ENCODE data around the gene ZCCHC2.

Gene ZCCHC2

GRCh38 chr18:62523631-62524439, 1.0 kb downstream of the ZCCHC2 start:
- H3K4me1 ChIP-seq (ENCODE audit: insufficient read depth, low read length, severe bottlenecking) = peaks cover 32% of the 10 kb centered on the region
- H3K9ac ChIP-seq (ENCODE audit: low read length) = peak overlapping the region; percentile 86
- peaks cover 21% of the 10 kb centered on the region for H3K79me2 ChIP-seq (ENCODE audit: insufficient read depth, low read length)
- peak overlapping the region; percentile 93 for H3K4me2 ChIP-seq (ENCODE audit: low read length)
- H3K36me3 ChIP-seq (ENCODE audit: insufficient read depth, low read length) = no peaks in the 10 kb centered on the region; the same call in 1 of the 2 replicates
- no peaks in the 10 kb centered on the region for H3F3A ChIP-seq (ENCODE audit: insufficient read depth, low read length)
- H3K4me3 ChIP-seq (ENCODE audit: low read depth, low read length, poor library complexity, severe bottlenecking) = peak overlapping the region; percentile 74
- H3K27ac ChIP-seq (ENCODE audit: low read depth, low read length, poor library complexity, severe bottlenecking) = peak overlapping the region; percentile 76
- H3K9me2 ChIP-seq (ENCODE audit: low read depth, low read length) = no peaks in the 10 kb centered on the region
- TF ChIP-seq CTCF (IDR thresholded peaks at IDR 0.05; ENCODE audit: low read length) (no peak), EZH2 (IDR thresholded peaks at IDR 0.05; ENCODE audit: borderline replicate concordance, low read length) (no peak)
- H4K20me1 ChIP-seq (ENCODE audit: insufficient read depth, low read length) = no peaks in the 10 kb centered on the region
- H2AFZ ChIP-seq (ENCODE audit: low read length) = no peak overlapping the region
- no peaks in the 10 kb centered on the region for H3K9me3 ChIP-seq (ENCODE audit: low read length)
- H3K27me3 ChIP-seq (ENCODE audit: insufficient read depth, low read length) = no peaks in the 10 kb centered on the region; the same call in 1 of the 2 replicates

DNA sequence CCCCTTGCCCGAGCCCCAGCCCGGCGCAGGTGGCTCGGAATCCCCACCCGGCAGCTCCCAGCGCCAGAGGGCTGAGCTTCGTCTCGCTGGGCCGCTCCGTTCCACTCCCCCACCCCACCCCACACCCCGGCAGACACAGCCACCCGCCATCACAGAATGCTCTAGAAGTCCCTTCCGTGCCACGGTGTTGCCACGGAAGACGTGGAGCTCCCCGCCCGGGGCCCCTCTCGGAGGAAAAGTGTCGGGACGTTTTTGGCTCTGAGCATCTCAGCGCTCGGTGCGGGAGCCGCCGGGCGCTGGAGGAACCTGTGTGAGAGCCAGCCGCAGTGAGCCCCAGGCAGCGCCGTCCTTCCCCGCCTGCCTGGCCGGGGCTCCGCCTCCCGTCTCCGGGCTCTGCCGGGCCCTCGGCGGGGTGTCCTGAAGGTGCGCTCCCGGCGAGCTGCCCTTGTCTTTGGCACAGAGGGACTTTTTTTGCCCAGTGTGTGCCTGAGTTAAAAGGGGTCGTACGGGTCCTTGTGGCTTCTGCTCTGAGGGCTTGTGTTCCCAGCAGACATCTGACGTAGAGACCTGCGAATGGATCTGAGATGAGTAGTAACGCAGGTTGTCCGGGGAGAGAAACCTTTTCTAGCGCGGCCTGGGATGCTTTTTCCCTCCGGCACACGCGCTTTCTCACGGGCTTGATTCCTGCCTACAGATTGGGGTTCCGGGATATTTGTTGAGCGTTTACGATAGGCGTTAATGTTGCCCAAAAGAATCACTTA, 1.8 kb downstream of the ZCCHC2 start:
- peaks cover 40% of the 10 kb centered on the region for H3K4me1 ChIP-seq (ENCODE audit: insufficient read depth, low read length, severe bottlenecking)
- H3K27ac ChIP-seq (ENCODE audit: low read depth, low read length, poor library complexity, severe bottlenecking) = peak overlapping the region; percentile 76
- TF ChIP-seq CTCF (IDR thresholded peaks at IDR 0.05; ENCODE audit: low read length) (no peak), EZH2 (IDR thresholded peaks at IDR 0.05; ENCODE audit: borderline replicate concordance, low read length) (no peak)
- H2AFZ ChIP-seq (ENCODE audit: low read length) = no peak overlapping the region
- H4K20me1 ChIP-seq (ENCODE audit: insufficient read depth, low read length) = no peaks in the 10 kb centered on the region
- H3K36me3 ChIP-seq (ENCODE audit: insufficient read depth, low read length) = no peaks in the 10 kb centered on the region; the same call in 1 of the 2 replicates
- peak overlapping the region; percentile 74 for H3K4me3 ChIP-seq (ENCODE audit: low read depth, low read length, poor library complexity, severe bottlenecking)
- H3K27me3 ChIP-seq (ENCODE audit: insufficient read depth, low read length) = no peaks in the 10 kb centered on the region; the same call in 1 of the 2 replicates
- H3K79me2 ChIP-seq (ENCODE audit: insufficient read depth, low read length) = peaks cover 26% of the 10 kb centered on the region
- H3F3A ChIP-seq (ENCODE audit: insufficient read depth, low read length) = no peaks in the 10 kb centered on the region
- H3K9ac ChIP-seq (ENCODE audit: low read length) = peak overlapping the region; percentile 86
- peak overlapping the region; percentile 93 for H3K4me2 ChIP-seq (ENCODE audit: low read length)
- H3K9me3 ChIP-seq (ENCODE audit: low read length) = no peaks in the 10 kb centered on the region
- no peaks in the 10 kb centered on the region for H3K9me2 ChIP-seq (ENCODE audit: low read depth, low read length)

DNA sequence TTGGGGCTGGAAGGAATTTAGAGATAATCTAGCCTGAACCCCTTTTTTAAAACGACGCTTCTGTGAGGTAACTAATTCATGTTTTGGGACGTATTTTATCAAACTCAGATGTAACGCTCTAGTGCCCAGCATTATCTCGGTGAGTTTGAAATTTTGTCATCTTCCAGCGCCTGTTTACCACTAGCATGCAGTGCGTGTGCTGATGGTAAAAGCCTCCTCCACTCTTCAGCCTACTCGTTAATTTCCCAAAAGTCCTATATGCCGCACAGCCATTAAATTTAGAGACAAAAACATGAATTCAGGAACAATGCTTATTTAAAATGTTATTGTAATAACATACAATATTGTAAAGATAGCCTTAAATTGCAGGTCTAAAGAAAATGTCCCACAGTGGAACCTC, 2.8 kb downstream of the ZCCHC2 start:
- Histone ChIP-seq H3K4me1 (ENCODE audit: insufficient read depth, low read length, severe bottlenecking) (peaks cover 50% of the 10 kb centered on the region), H2AFZ (ENCODE audit: low read length) (no peak overlapping the region), H3K36me3 (ENCODE audit: insufficient read depth, low read length) (no peaks in the 10 kb centered on the region), H3K4me3 (ENCODE audit: low read depth, low read length, poor library complexity, severe bottlenecking) (peak overlapping the region; percentile 74), H3K79me2 (ENCODE audit: insufficient read depth, low read length) (peaks cover 36% of the 10 kb centered on the region), H3K9me3 (ENCODE audit: low read length) (no peaks in the 10 kb centered on the region), H3K9me2 (ENCODE audit: low read depth, low read length) (no peaks in the 10 kb centered on the region), H3F3A (ENCODE audit: insufficient read depth, low read length) (no peaks in the 10 kb centered on the region), H3K27me3 (ENCODE audit: insufficient read depth, low read length) (no peaks in the 10 kb centered on the region), H3K27ac (ENCODE audit: low read depth, low read length, poor library complexity, severe bottlenecking) (peak overlapping the region; percentile 76), H3K9ac (ENCODE audit: low read length) (peak overlapping the region; percentile 86), H4K20me1 (ENCODE audit: insufficient read depth, low read length) (no peaks in the 10 kb centered on the region), H3K4me2 (ENCODE audit: low read length) (peak overlapping the region; percentile 93)
- TF ChIP-seq EZH2 (IDR thresholded peaks at IDR 0.05; ENCODE audit: borderline replicate concordance, low read length) (no peak), CTCF (IDR thresholded peaks at IDR 0.05; ENCODE audit: low read length) (no peak)

All from OCI-LY1 (cell line).